Astrocyte (in vitro differentiated cells and primary cell): ENCODE results near the gene SNX4.

Source experiments
- EZH2 ChIP-seq: IDR thresholded peaks from 2 replicates; pipeline ENCODE4 v1.6.1; 2012; ENCODE audit warnings: mild to moderate bottlenecking, low read length, inconsistent platforms; ENCODE audit not compliant: insufficient read depth
- TF ChIP-seq, protein P1 (sequence below): IDR thresholded peaks from 2 replicates; pipeline ENCODE4 v1.5.1; 2011; ENCODE audit warnings: low read depth, mild to moderate bottlenecking, inconsistent platforms, low read length, moderate library complexity; ENCODE audit not compliant: insufficient read depth

DNA sequence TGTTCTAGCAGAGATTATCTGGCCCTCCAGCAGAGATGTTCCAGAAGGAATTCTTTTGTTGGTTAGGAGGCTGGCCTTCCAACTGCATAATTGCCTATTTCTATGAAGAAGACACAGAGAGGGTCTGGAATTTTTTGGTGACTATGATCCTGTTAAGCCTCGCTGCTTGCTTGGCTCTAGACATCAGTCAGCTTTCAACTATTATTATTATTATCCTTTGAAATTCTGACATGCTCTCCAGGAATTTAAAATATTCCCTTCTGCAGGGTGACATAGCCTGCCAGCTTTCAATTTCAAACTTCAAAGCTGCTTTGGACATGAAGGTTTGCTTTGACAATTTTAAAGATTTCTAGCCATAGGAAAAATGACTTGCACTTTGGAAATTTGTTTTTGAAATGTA, 118.6 kb downstream of the SNX4 start:
- TF ChIP-seq, protein P1, sequence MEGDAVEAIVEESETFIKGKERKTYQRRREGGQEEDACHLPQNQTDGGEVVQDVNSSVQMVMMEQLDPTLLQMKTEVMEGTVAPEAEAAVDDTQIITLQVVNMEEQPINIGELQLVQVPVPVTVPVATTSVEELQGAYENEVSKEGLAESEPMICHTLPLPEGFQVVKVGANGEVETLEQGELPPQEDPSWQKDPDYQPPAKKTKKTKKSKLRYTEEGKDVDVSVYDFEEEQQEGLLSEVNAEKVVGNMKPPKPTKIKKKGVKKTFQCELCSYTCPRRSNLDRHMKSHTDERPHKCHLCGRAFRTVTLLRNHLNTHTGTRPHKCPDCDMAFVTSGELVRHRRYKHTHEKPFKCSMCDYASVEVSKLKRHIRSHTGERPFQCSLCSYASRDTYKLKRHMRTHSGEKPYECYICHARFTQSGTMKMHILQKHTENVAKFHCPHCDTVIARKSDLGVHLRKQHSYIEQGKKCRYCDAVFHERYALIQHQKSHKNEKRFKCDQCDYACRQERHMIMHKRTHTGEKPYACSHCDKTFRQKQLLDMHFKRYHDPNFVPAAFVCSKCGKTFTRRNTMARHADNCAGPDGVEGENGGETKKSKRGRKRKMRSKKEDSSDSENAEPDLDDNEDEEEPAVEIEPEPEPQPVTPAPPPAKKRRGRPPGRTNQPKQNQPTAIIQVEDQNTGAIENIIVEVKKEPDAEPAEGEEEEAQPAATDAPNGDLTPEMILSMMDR = no peak
- no peak for TF ChIP-seq EZH2
